Measurements from ENCODE around the gene GSTO2.
A peak's percentile ranks its signal among the peaks of the same experiment; 100 is the strongest.

Gene GSTO2

GRCh38 chr10:104259999-104260774, 8.8 kb upstream of the GSTO2 start:
- Mint-ChIP-seq H3K27ac (peak overlapping the region; percentile 81), H3K4me3 (peak overlapping the region; percentile 54), H3K4me1 (ENCODE audit: low read depth) (peaks cover 58% of the 10 kb centered on the region), H3K36me3 (ENCODE audit: low read depth) (peaks cover 56% of the 10 kb centered on the region), H3K9me3 (no peaks in the 10 kb centered on the region), H3K27me3 (ENCODE audit: low read depth) (no peaks in the 10 kb centered on the region)

GRCh38 chr10:104260775-104261115, 8.2 kb upstream of the GSTO2 start:
- peaks cover 59% of the 10 kb centered on the region for H3K4me1 Mint-ChIP-seq (ENCODE audit: low read depth)
- no peaks in the 10 kb centered on the region for H3K27me3 Mint-ChIP-seq (ENCODE audit: low read depth)
- peak overlapping the region; percentile 81 for H3K27ac Mint-ChIP-seq
- H3K9me3 Mint-ChIP-seq: no peaks in the 10 kb centered on the region
- peaks cover 58% of the 10 kb centered on the region for H3K36me3 Mint-ChIP-seq (ENCODE audit: low read depth)
- H3K4me3 Mint-ChIP-seq: peak overlapping the region; percentile 54

GRCh38 chr10:104262055-104262454, 6.9 kb upstream of the GSTO2 start:
- Mint-ChIP-seq H3K27me3 (ENCODE audit: low read depth) (no peaks in the 10 kb centered on the region), H3K4me3 (no peak overlapping the region), H3K4me1 (ENCODE audit: low read depth) (peaks cover 56% of the 10 kb centered on the region), H3K27ac (no peak overlapping the region), H3K9me3 (no peaks in the 10 kb centered on the region), H3K36me3 (ENCODE audit: low read depth) (peaks cover 62% of the 10 kb centered on the region)

- H3K4me1 Mint-ChIP-seq (ENCODE audit: low read depth): peaks cover 51% of the 10 kb centered on the region
- H3K4me3 Mint-ChIP-seq: no peak overlapping the region
- H3K36me3 Mint-ChIP-seq (ENCODE audit: low read depth): peaks cover 56% of the 10 kb centered on the region
- no peaks in the 10 kb centered on the region for H3K27me3 Mint-ChIP-seq (ENCODE audit: low read depth)
- no peaks in the 10 kb centered on the region for H3K9me3 Mint-ChIP-seq
- H3K27ac Mint-ChIP-seq: no peak overlapping the region
Observed at GRCh38 chr10:104264783-104265182, 4.2 kb upstream of the GSTO2 start.

- Mint-ChIP-seq H3K9me3 (no peaks in the 10 kb centered on the region), H3K4me1 (ENCODE audit: low read depth) (peaks cover 32% of the 10 kb centered on the region), H3K36me3 (ENCODE audit: low read depth) (peaks cover 34% of the 10 kb centered on the region), H3K4me3 (peak overlapping the region; percentile 91), H3K27ac (peak overlapping the region; percentile 92), H3K27me3 (ENCODE audit: low read depth) (no peaks in the 10 kb centered on the region)
Observed at GRCh38 chr10:104267721-104268404, 1.1 kb upstream of the GSTO2 start.

GRCh38 chr10:104268405-104268712, 625 bp upstream of the GSTO2 start:
- peak overlapping the region; percentile 92 for H3K27ac Mint-ChIP-seq
- no peaks in the 10 kb centered on the region for H3K27me3 Mint-ChIP-seq (ENCODE audit: low read depth)
- H3K9me3 Mint-ChIP-seq: no peaks in the 10 kb centered on the region
- peak overlapping the region; percentile 91 for H3K4me3 Mint-ChIP-seq
- H3K36me3 Mint-ChIP-seq (ENCODE audit: low read depth): peaks cover 34% of the 10 kb centered on the region
- peaks cover 32% of the 10 kb centered on the region for H3K4me1 Mint-ChIP-seq (ENCODE audit: low read depth)

GRCh38 chr10:104273286-104273685, 4.3 kb downstream of the GSTO2 start:
- H3K4me1 Mint-ChIP-seq (ENCODE audit: low read depth): peaks cover 7% of the 10 kb centered on the region
- no peak overlapping the region for H3K27ac Mint-ChIP-seq
- peaks cover 3% of the 10 kb centered on the region for H3K36me3 Mint-ChIP-seq (ENCODE audit: low read depth)
- no peak overlapping the region for H3K4me3 Mint-ChIP-seq
- H3K27me3 Mint-ChIP-seq (ENCODE audit: low read depth): peaks cover 13% of the 10 kb centered on the region
- no peaks in the 10 kb centered on the region for H3K9me3 Mint-ChIP-seq

GRCh38 chr10:104273899-104274575, 5.1 kb downstream of the GSTO2 start:
- Mint-ChIP-seq H3K27ac (no peak overlapping the region), H3K9me3 (no peaks in the 10 kb centered on the region), H3K4me3 (no peak overlapping the region), H3K36me3 (ENCODE audit: low read depth) (no peaks in the 10 kb centered on the region), H3K27me3 (ENCODE audit: low read depth) (peaks cover 13% of the 10 kb centered on the region), H3K4me1 (ENCODE audit: low read depth) (peaks cover 7% of the 10 kb centered on the region)

- no peaks in the 10 kb centered on the region for H3K36me3 Mint-ChIP-seq (ENCODE audit: low read depth)
- H3K27ac Mint-ChIP-seq: no peak overlapping the region
- peak overlapping the region; percentile 21 for H3K4me3 Mint-ChIP-seq
Observed at GRCh38 chr10:104274762-104275721, 6.1 kb downstream of the GSTO2 start.

GRCh38 chr10:104276192-104276591, 7.2 kb downstream of the GSTO2 start:
- H3K4me1 Mint-ChIP-seq (ENCODE audit: low read depth): peaks cover 4% of the 10 kb centered on the region
- no peaks in the 10 kb centered on the region for H3K9me3 Mint-ChIP-seq
- no peak overlapping the region for H3K4me3 Mint-ChIP-seq
- peaks cover 20% of the 10 kb centered on the region for H3K27me3 Mint-ChIP-seq (ENCODE audit: low read depth)
- H3K36me3 Mint-ChIP-seq (ENCODE audit: low read depth): no peaks in the 10 kb centered on the region
- no peak overlapping the region for H3K27ac Mint-ChIP-seq

More at GRCh38 chr10:104274762-104275721, 6.1 kb downstream of the GSTO2 start:
- H3K4me1 Mint-ChIP-seq (ENCODE audit: low read depth): peaks cover 4% of the 10 kb centered on the region
- no peaks in the 10 kb centered on the region for H3K9me3 Mint-ChIP-seq
- H3K27me3 Mint-ChIP-seq (ENCODE audit: low read depth): peaks cover 13% of the 10 kb centered on the region

GRCh38 chr10:104277785-104278184, 8.8 kb downstream of the GSTO2 start:
- Mint-ChIP-seq H3K9me3 (no peaks in the 10 kb centered on the region), H3K4me1 (ENCODE audit: low read depth) (peaks cover 4% of the 10 kb centered on the region), H3K27me3 (ENCODE audit: low read depth) (peaks cover 33% of the 10 kb centered on the region), H3K4me3 (no peak overlapping the region), H3K27ac (no peak overlapping the region), H3K36me3 (ENCODE audit: low read depth) (no peaks in the 10 kb centered on the region)

- Mint-ChIP-seq H3K27me3 (ENCODE audit: low read depth) (peaks cover 35% of the 10 kb centered on the region), H3K27ac (no peak overlapping the region), H3K4me3 (no peak overlapping the region), H3K4me1 (ENCODE audit: low read depth) (peaks cover 2% of the 10 kb centered on the region), H3K36me3 (ENCODE audit: low read depth) (no peaks in the 10 kb centered on the region), H3K9me3 (no peaks in the 10 kb centered on the region)
Observed at GRCh38 chr10:104279550-104280259, 10.7 kb downstream of the GSTO2 start.

GRCh38 chr10:104281694-104282093, 12.7 kb downstream of the GSTO2 start:
- H3K27me3 Mint-ChIP-seq (ENCODE audit: low read depth): peaks cover 31% of the 10 kb centered on the region
- no peaks in the 10 kb centered on the region for H3K9me3 Mint-ChIP-seq
- H3K4me3 Mint-ChIP-seq: no peak overlapping the region
- no peaks in the 10 kb centered on the region for H3K36me3 Mint-ChIP-seq (ENCODE audit: low read depth)
- H3K4me1 Mint-ChIP-seq (ENCODE audit: low read depth): no peaks in the 10 kb centered on the region
- no peak overlapping the region for H3K27ac Mint-ChIP-seq

GRCh38 chr10:104284846-104285245, 15.9 kb downstream of the GSTO2 start:
- Mint-ChIP-seq H3K27ac (no peak overlapping the region), H3K4me3 (no peak overlapping the region), H3K4me1 (ENCODE audit: low read depth) (no peaks in the 10 kb centered on the region), H3K36me3 (ENCODE audit: low read depth) (no peaks in the 10 kb centered on the region), H3K9me3 (no peaks in the 10 kb centered on the region), H3K27me3 (ENCODE audit: low read depth) (peaks cover 48% of the 10 kb centered on the region)

All from T-helper 1 cell treated with Interleukin-12 subunit alpha and Interleukin-12 subunit beta and Interleukin-4 antibody, amounts not matched to agents 30 μg/mL and 1 μg/mL, for 36 hours (primary cell).